AG04450 (cell line): ENCODE measurements around the gene CD38. TPM values are rescaled to one million over a fixed set of nuclear protein-coding genes. Genes with fewer than 3 reads are reported as not detected.

ENCODE experiments used
- CTCF ChIA-PET: fragments of 300-600, 350-600 bp; formaldehyde crosslinking; extraction: SDS; loops from one replicate; lab custom pipeline; 2022; ENCODE audit warnings: antibody characterized with exemption, inconsistent platforms; lab: Charles Lee
- POLR2A ChIA-PET: fragments of 350-600 bp; formaldehyde crosslinking; extraction: SDS; loops from one replicate; lab custom pipeline; 2021; ENCODE audit warnings: antibody characterized with exemption, inconsistent platforms; lab: Yijun Ruan, JAX
- DNase-seq: peaks from one replicate; pipeline ENCODE4 v3.0.0-alpha.2; 2011; ENCODE audit warnings: low read depth, low spot score
- H3K27ac ChIP-seq: one replicate; pipeline ENCODE4 v1.5.1; 2012; ENCODE audit warnings: low read depth, low read length, control low read depth
- H3K27me3 ChIP-seq: one replicate; pipeline ENCODE4 v1.6.0; 2012; ENCODE audit warnings: low read length; ENCODE audit not compliant: control insufficient read depth, insufficient read depth
- H3K4me3 ChIP-seq: 2 replicates; pipeline ENCODE4 v1.5.1; 2011; ENCODE audit warnings: mild to moderate bottlenecking, low read depth, low read length, control low read depth
- H3K9me3 ChIP-seq: 2 replicates; pipeline ENCODE4 v1.5.1; 2012; ENCODE audit warnings: low read length; ENCODE audit not compliant: control insufficient read depth, insufficient read depth
- polyA plus RNA-seq: library from polyadenylated mRNA; depleted of rRNA; stranded (reverse); fragments of >200 nt; gene quantifications from 2 replicates; pipeline ENCODE4 v1.2.3, GENCODE V29; 2011
- TF ChIP-seq, protein P1 (sequence below): IDR thresholded peaks from 2 replicates; pipeline ENCODE4 v1.5.1; 2011; ENCODE audit warnings: low read depth, low read length, control low read depth, inconsistent platforms

Gene CD38
- polyA plus RNA-seq, 1 experiment: 0.02 TPM

DNA sequence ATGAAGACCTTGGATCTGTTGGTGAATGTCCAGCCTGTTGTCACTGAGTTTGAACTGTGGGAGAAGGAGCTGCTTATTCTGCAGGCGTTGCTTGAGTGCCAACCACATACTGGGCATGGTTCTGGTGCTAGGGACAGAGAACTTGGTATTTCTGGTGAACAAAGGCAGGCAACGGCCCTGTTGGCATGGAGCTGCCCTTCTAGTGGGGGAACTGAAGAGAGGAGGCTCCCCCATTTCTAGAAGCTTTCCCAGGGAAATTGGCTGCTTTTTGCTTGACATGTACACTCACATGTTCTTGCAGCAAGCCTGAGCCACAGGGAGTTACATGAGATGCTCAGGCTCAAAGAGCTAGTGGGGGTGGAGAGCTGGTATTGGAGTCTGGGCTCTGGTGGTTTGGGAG, 8.9 kb upstream of the CD38 start:
- H3K9me3 ChIP-seq: no peaks in the 10 kb centered on the region
- H3K4me3 ChIP-seq: no peak overlapping the region
- POLR2A ChIA-PET: no interaction called here
- TF ChIP-seq, protein P1, sequence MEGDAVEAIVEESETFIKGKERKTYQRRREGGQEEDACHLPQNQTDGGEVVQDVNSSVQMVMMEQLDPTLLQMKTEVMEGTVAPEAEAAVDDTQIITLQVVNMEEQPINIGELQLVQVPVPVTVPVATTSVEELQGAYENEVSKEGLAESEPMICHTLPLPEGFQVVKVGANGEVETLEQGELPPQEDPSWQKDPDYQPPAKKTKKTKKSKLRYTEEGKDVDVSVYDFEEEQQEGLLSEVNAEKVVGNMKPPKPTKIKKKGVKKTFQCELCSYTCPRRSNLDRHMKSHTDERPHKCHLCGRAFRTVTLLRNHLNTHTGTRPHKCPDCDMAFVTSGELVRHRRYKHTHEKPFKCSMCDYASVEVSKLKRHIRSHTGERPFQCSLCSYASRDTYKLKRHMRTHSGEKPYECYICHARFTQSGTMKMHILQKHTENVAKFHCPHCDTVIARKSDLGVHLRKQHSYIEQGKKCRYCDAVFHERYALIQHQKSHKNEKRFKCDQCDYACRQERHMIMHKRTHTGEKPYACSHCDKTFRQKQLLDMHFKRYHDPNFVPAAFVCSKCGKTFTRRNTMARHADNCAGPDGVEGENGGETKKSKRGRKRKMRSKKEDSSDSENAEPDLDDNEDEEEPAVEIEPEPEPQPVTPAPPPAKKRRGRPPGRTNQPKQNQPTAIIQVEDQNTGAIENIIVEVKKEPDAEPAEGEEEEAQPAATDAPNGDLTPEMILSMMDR: no peak
- H3K27me3 ChIP-seq: peaks cover 25% of the 10 kb centered on the region
- CTCF ChIA-PET: no interaction called here
- H3K27ac ChIP-seq: no peak overlapping the region
- no peak for DNase-seq

DNA sequence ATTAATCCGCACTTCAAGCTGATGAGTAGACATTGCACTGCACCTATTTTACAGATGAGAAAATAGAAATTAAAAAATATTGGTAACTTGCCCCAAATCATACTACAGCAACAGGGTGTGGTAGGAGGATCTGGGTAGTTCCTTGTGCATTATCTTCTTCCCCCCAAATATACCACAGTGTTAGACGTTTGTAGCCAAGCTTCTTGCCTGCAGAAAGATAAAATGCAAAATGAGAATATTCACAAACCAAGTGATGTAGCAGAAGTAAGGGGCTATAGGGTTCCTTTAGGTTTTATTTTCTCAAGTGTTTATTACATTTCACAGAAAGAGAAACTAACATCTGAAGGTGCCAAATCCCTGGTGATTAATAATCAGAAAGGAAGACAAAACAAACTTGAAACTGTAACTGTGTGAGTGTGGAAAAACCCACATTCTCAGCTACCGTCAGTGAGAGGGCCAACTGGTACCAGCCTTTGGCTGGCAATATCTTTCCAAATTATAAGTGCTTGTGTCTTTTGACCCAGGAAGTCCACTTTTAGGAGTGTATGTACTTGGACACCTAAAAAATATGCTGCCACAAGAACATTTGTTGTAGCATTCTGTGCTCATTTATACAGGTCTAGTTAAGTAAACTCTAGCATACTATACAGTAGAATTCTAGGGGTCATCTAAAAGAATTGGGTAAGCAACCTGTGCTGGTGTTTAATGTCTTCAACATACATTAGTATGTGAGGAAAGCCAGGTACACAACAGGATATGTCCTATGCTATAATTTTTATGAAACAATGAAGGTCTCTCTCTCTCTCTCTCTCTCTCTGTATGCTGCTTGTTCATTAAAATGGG, 6.7 kb upstream of the CD38 start:
- ChIA-PET CTCF (interaction anchor here (1.4 kb wide), 1 partner anchor 34 kb away, joined by 3 read pairs; no protein-coding TSS in a partner anchor), POLR2A (no interaction called here)
- peaks cover 21% of the 10 kb centered on the region for H3K27me3 ChIP-seq

DNA sequence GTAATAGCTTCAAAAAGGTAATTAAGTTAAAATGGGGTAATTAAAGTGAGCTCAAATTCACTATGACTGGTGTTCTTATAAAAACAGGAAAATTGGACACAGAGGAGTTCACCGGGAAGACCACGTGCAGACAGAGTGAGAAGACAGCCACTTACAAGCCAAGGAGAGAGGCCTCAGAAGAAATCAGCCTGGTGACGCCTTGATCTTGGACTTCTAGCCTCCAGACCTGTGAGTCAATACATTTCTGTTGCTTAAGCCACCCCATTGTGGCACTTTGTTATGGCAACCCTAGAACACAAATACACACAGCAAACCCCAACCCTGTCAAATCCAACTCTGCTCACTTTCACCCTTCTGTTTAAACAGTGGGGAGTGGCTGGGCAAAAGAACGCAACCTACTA, 4.1 kb upstream of the CD38 start:
- Histone ChIP-seq H3K4me3 (no peak overlapping the region), H3K9me3 (no peaks in the 10 kb centered on the region), H3K27ac (no peak overlapping the region), H3K27me3 (peaks cover 39% of the 10 kb centered on the region)
- CTCF ChIA-PET: interaction anchor here (1.9 kb wide), 1 partner anchor 32 kb away, joined by 4 read pairs; no protein-coding TSS in a partner anchor
- POLR2A ChIA-PET: no interaction called here
- TF ChIP-seq, protein P1: no peak
- DNase-seq: no peak

More for the DNA sequence above, 6.7 kb upstream of the CD38 start:
- no peak overlapping the region for H3K4me3 ChIP-seq
- TF ChIP-seq, protein P1: no peak
- no peak overlapping the region for H3K27ac ChIP-seq
- H3K9me3 ChIP-seq: no peaks in the 10 kb centered on the region
- no peak for DNase-seq

DNA sequence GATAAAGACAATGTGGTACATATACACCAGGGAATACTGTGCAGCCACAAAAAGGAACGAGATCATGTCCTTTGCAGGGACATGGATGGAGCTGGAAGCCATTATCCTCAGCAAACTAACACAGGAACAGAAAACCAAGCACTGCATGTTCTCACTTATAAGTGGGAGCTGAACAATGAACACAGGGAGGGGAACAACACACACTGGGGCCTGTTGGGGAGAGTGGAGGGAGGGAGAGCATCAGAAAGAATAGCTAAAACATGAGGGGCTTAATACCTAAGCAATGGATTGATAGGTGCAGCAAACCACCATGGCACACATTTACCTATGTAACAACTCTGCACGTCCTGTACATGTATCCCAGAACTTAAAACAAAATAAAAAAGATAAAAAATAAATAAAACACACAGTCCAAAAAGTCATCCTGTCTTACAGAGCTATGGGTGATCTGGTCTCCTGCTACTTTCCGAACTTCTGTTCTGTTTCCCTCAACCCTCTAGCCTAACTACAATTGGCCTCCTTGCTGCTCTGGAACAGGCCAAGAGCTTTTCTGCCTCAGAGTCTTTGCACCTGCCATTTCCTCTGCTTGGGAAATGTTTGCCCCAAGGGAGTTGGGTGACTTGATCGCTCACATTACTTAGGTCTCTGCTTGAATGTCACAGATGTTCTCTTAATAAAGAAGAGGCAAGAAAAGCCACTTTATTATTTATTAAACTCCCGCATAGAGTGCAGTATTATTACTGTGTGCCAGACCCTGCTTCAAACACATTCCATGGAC, 1.1 kb upstream of the CD38 start:
- TF ChIP-seq, protein P1: no peak
- DNase-seq: no peak
- Histone ChIP-seq H3K4me3 (no peak overlapping the region), H3K27me3 (peaks cover 48% of the 10 kb centered on the region), H3K9me3 (no peaks in the 10 kb centered on the region), H3K27ac (no peak overlapping the region)
- POLR2A ChIA-PET: no interaction called here
- CTCF ChIA-PET: interaction anchor here (2.2 kb wide), 1 partner anchor 29 kb away, joined by 7 read pairs; no protein-coding TSS in a partner anchor
